ENCODE results near the gene RHCE.
"Not testable (repeated sequence)": the region's sequence is repeated elsewhere in the genome, so short reads cannot be mapped to it uniquely, and the experiment has no call there.

The RHCE gene

GRCh38 chr1:25338986-25339385 is 81.6 kb downstream of the RHCE start:
- DNase-seq = no peak

- peak; percentile 86 for DNase-seq
Measured at GRCh38 chr1:25338188-25338981, 82.2 kb downstream of the RHCE start, which contains the start of gene TMEM50A. Gene TMEM50A (plus strand): TSS chr1:25338334. CDS start chr1:25340487, 2,153 bp downstream.

GRCh38 chr1:25337483-25338187 is 83.0 kb downstream of the RHCE start:
- DNase-seq = peak; percentile 32

- DNase-seq = peak; percentile 19
Measured at GRCh38 chr1:25336922-25337354, 83.7 kb downstream of the RHCE start.

GRCh38 chr1:25329950-25330349 is 90.7 kb downstream of the RHCE start:
- not testable (repeated sequence) for DNase-seq

GRCh38 chr1:25329336-25329735 is 91.3 kb downstream of the RHCE start:
- not testable (repeated sequence) for DNase-seq

- DNase-seq = not testable (repeated sequence)
Measured at GRCh38 chr1:25328791-25329185, 91.8 kb downstream of the RHCE start.

- DNase-seq = not testable (repeated sequence)
Measured at GRCh38 chr1:25327864-25328790, 92.5 kb downstream of the RHCE start.

- not testable (repeated sequence) for DNase-seq
Measured at GRCh38 chr1:25324407-25324806, 96.2 kb downstream of the RHCE start.

- not testable (repeated sequence) for DNase-seq
Measured at GRCh38 chr1:25322127-25322526, 98.5 kb downstream of the RHCE start.

GRCh38 chr1:25320314-25320938 is 100.2 kb downstream of the RHCE start:
- DNase-seq = not testable (repeated sequence)

- DNase-seq = not testable (repeated sequence)
Measured at GRCh38 chr1:25312806-25313470, 107.7 kb downstream of the RHCE start.

Data from activated CD8-positive, alpha-beta memory T cell treated with anti-CD3 and anti-CD28 coated beads, Interleukin-2, amount 50 U/mL, for 4 hours (primary cell).